ENCODE results near the gene CCP110. TPM values are rescaled to one million over a fixed set of nuclear protein-coding genes. Genes with fewer than 3 reads are reported as not detected.

Gene CCP110
- total RNA-seq, 1 donor from 2014 or later: 35.2 TPM

GRCh38 chr16:19560078-19560477 lies 36.3 kb downstream of the CCP110 start:
- Mint-ChIP-seq H3K27me3 (ENCODE audit: low read depth) (no peaks in the 10 kb centered on the region), H3K4me3 (peak overlapping the region; percentile 31), H3K27ac (ENCODE audit: unreplicated experiment) (no peak overlapping the region), H3K36me3 (ENCODE audit: low read depth) (peaks cover 14% of the 10 kb centered on the region), H3K4me1 (peaks cover 18% of the 10 kb centered on the region), H3K9me3 (peaks cover 5% of the 10 kb centered on the region)
- no peak for DNase-seq (ENCODE audit: low read depth, low spot score)
- no peak for TF ChIP-seq CTCF (conservative IDR thresholded peaks at IDR 0.05)

GRCh38 chr16:19563377-19563776 lies 39.6 kb downstream of the CCP110 start:
- no peak overlapping the region for H3K27ac Mint-ChIP-seq (ENCODE audit: unreplicated experiment)
- H3K9me3 Mint-ChIP-seq: peaks cover 5% of the 10 kb centered on the region
- H3K27me3 Mint-ChIP-seq (ENCODE audit: low read depth): no peaks in the 10 kb centered on the region
- H3K36me3 Mint-ChIP-seq (ENCODE audit: low read depth): peaks cover 18% of the 10 kb centered on the region
- DNase-seq (ENCODE audit: low read depth, low spot score): no peak
- H3K4me3 Mint-ChIP-seq: no peak overlapping the region
- H3K4me1 Mint-ChIP-seq: peaks cover 5% of the 10 kb centered on the region
- no peak for TF ChIP-seq CTCF (conservative IDR thresholded peaks at IDR 0.05)

- no peak for DNase-seq (ENCODE audit: low read depth, low spot score)
- Mint-ChIP-seq H3K4me1 (no peaks in the 10 kb centered on the region), H3K27me3 (ENCODE audit: low read depth) (no peaks in the 10 kb centered on the region), H3K27ac (ENCODE audit: unreplicated experiment) (no peak overlapping the region), H3K36me3 (ENCODE audit: low read depth) (peaks cover 18% of the 10 kb centered on the region), H3K4me3 (no peak overlapping the region), H3K9me3 (peaks cover 5% of the 10 kb centered on the region)
- TF ChIP-seq CTCF (conservative IDR thresholded peaks at IDR 0.05): no peak
Observed at GRCh38 chr16:19566362-19566761, 42.6 kb downstream of the CCP110 start.

GRCh38 chr16:19567560-19567959 lies 43.8 kb downstream of the CCP110 start:
- Mint-ChIP-seq H3K27ac (ENCODE audit: unreplicated experiment) (no peak overlapping the region), H3K36me3 (ENCODE audit: low read depth) (peaks cover 14% of the 10 kb centered on the region), H3K4me3 (no peak overlapping the region), H3K4me1 (no peaks in the 10 kb centered on the region), H3K9me3 (peaks cover 5% of the 10 kb centered on the region), H3K27me3 (ENCODE audit: low read depth) (no peaks in the 10 kb centered on the region)
- DNase-seq (ENCODE audit: low read depth, low spot score): no peak
- TF ChIP-seq CTCF (conservative IDR thresholded peaks at IDR 0.05): no peak

GRCh38 chr16:19573997-19574396 lies 50.3 kb downstream of the CCP110 start:
- Mint-ChIP-seq H3K4me1 (peaks cover 12% of the 10 kb centered on the region), H3K27ac (ENCODE audit: unreplicated experiment) (no peak overlapping the region), H3K27me3 (ENCODE audit: low read depth) (no peaks in the 10 kb centered on the region), H3K9me3 (no peaks in the 10 kb centered on the region), H3K4me3 (no peak overlapping the region), H3K36me3 (ENCODE audit: low read depth) (peaks cover 18% of the 10 kb centered on the region)
- TF ChIP-seq CTCF (conservative IDR thresholded peaks at IDR 0.05): no peak
- DNase-seq (ENCODE audit: low read depth, low spot score): no peak

GRCh38 chr16:19574615-19575014 lies 50.9 kb downstream of the CCP110 start:
- Mint-ChIP-seq H3K36me3 (ENCODE audit: low read depth) (peaks cover 20% of the 10 kb centered on the region), H3K27ac (ENCODE audit: unreplicated experiment) (no peak overlapping the region), H3K4me1 (peaks cover 14% of the 10 kb centered on the region), H3K27me3 (ENCODE audit: low read depth) (no peaks in the 10 kb centered on the region), H3K9me3 (no peaks in the 10 kb centered on the region), H3K4me3 (no peak overlapping the region)
- TF ChIP-seq CTCF (conservative IDR thresholded peaks at IDR 0.05): no peak
- no peak for DNase-seq (ENCODE audit: low read depth, low spot score)

All from neural crest cell (in vitro differentiated cells).